HT1080 (cell line): ENCODE measurements around the gene CERS6. TPM values are rescaled to one million over a fixed set of nuclear protein-coding genes. Genes with fewer than 3 reads are reported as not detected.
"Not testable (repeated sequence)": the region's sequence is repeated elsewhere in the genome, so short reads cannot be mapped to it uniquely, and the experiment has no call there.

Experiments used
- DNase-seq: peaks from one replicate; pipeline ENCODE4 v3.0.0-alpha.2; 2015; ENCODE audit warnings: low read depth
- total RNA-seq: library from RNA; depleted of rRNA; stranded (reverse); fragments of >200 nt; shearing (Covaris generic); gene quantifications from 2 replicates; pipeline ENCODE4 v1.2.3, GENCODE V29; 2014

CERS6 gene
- total RNA-seq, 1 experiment from 2014 or later, result 24.3 TPM

GRCh38 chr2:168466834-168467565 is 10.9 kb downstream of the CERS6 start:
- DNase-seq, result no peak

- no peak for DNase-seq
Measured at GRCh38 chr2:168467729-168468128, 11.7 kb downstream of the CERS6 start.

GRCh38 chr2:168468354-168468753 is 12.3 kb downstream of the CERS6 start:
- DNase-seq, result no peak

- no peak for DNase-seq
Measured at GRCh38 chr2:168469281-168469988, 13.4 kb downstream of the CERS6 start.

GRCh38 chr2:168470320-168471162 is 14.5 kb downstream of the CERS6 start:
- DNase-seq, result no peak

GRCh38 chr2:168471163-168471475 is 15.0 kb downstream of the CERS6 start:
- no peak for DNase-seq

GRCh38 chr2:168475636-168476035 is 19.6 kb downstream of the CERS6 start:
- DNase-seq, result no peak

- DNase-seq, result no peak
Measured at GRCh38 chr2:168478206-168478605, 22.1 kb downstream of the CERS6 start.

GRCh38 chr2:168480356-168480755 is 24.3 kb downstream of the CERS6 start:
- no peak for DNase-seq

GRCh38 chr2:168480825-168481585 is 24.9 kb downstream of the CERS6 start:
- peak; percentile 37 for DNase-seq

- no peak for DNase-seq
Measured at GRCh38 chr2:168482269-168482668, 26.2 kb downstream of the CERS6 start.

GRCh38 chr2:168482952-168483831 is 27.1 kb downstream of the CERS6 start:
- DNase-seq, result no peak

GRCh38 chr2:168486477-168486876 is 30.4 kb downstream of the CERS6 start:
- no peak for DNase-seq

GRCh38 chr2:168490015-168490874 is 34.2 kb downstream of the CERS6 start:
- peak; percentile 73 for DNase-seq

GRCh38 chr2:168490946-168491605 is 35.0 kb downstream of the CERS6 start:
- no peak for DNase-seq

GRCh38 chr2:168491728-168492127 is 35.7 kb downstream of the CERS6 start:
- DNase-seq, result not testable (repeated sequence)

- not testable (repeated sequence) for DNase-seq
Measured at GRCh38 chr2:168493219-168493618, 37.1 kb downstream of the CERS6 start.

GRCh38 chr2:168494190-168494711 is 38.2 kb downstream of the CERS6 start:
- DNase-seq, result peak; percentile 37

GRCh38 chr2:168495524-168495923 is 39.5 kb downstream of the CERS6 start:
- no peak for DNase-seq
